8988T (cell line): ENCODE results near the gene KCND2.
"Not testable (repeated sequence)": the region's sequence is repeated elsewhere in the genome, so short reads cannot be mapped to it uniquely, and the experiment has no call there.

Source experiments
- DNase-seq: peaks from one replicate; pipeline ENCODE4 v3.0.0; 2011

Gene KCND2

DNA sequence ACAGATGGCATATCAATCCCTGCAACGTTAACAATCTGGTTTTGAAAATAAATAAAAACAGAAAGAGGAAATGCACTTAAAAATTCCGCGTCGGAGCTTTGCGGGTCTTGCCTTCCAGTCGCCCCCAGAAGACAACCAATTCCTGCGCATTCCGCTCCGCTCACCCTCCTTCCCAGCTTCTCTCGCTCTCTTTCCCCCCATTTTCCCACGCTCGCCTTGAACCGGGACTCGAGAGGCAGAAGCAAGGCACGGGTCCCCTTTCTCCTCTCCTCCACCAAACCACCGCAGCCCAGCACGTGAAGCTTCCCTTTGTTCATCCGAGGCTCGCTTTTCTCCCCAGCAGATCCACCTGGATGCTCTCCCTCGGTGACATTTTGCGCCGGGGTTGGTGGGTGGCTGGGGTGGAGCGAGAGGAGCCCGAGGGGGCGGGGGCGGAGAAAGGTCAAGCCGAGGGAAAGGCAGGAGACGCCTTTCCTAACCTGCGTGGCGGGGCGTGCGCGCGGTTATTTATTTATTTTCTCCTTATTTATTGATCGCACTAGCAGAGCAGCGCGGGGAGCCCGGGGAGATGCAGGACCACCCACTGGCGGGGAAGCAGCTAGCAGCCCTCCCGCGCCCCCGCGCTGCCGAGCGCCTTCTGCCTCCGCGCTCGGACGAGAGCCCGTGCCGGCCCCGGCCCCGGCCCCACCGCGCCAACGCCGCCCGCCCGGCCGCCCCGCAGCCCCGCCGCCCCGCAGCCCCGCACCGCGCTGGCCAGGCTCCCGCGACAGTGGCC is at the start of gene KCND2:
Gene KCND2, plus strand, starts transcription at position 475 of the 775 bp plus-strand sequence.
- DNase-seq, result no peak

GRCh38 chr7:120226188-120226587 is 46.8 kb upstream of the KCND2 start:
- no peak for DNase-seq

DNA sequence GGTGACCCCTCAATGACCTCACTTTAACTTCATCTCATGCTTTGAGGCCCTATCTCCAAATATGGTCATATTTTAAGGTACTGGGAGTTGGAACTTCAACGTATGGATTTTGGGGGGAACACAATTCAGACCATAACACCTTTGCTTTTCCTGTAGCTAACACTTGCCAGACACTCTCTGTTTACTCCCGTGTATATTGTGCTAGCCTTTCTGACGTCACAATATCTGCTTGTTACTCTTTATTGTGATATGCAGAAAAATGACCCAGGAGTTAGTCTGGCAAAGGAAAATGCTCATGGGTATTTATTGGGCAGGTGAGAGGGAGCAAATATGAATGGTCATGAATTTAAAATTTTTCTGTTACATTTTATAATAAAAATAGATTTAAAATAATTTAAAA is 45.7 kb upstream of the KCND2 start:
- no peak for DNase-seq

- no peak for DNase-seq
Observed at GRCh38 chr7:120229084-120229483, 43.9 kb upstream of the KCND2 start.

DNA sequence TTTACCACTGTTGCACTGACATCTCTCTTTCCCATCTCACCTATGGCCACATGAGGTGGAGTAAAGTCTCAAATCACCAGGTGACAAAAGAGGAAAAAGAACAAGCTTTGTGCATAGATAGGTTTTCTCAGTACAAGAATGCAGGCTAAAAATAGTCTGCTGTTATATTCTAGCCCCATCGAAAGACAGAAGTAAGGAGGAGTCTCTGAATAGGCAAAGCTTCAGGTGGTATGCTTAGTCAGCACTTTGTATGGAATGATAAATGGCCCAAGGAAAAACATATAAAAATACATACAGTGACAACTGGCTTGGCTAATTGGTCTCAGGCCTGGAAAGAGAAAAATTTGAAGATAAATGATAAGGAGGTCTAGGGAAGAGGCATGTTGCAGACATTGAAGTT is 39.6 kb upstream of the KCND2 start:
- DNase-seq, result no peak

DNA sequence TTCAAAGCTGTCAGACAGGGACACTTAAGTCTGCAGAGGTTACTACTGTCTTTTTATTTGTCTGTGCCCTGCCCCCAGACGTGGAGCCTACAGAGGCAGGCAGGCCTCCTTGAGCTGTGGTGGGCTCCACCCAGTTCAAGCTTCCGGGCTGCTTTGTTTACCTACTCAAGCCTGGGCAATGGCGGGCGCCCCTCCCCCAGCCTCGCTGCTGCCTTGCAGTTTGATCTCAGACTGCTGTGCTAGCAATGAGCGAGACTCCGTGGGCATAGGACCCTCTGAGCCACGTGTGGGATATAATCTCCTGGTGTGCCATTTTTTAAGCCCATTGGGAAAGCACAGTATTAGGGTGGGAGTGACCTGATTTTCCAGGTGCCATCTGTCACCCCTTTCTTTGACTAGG is 32.6 kb upstream of the KCND2 start:
- not testable (repeated sequence) for DNase-seq

DNA sequence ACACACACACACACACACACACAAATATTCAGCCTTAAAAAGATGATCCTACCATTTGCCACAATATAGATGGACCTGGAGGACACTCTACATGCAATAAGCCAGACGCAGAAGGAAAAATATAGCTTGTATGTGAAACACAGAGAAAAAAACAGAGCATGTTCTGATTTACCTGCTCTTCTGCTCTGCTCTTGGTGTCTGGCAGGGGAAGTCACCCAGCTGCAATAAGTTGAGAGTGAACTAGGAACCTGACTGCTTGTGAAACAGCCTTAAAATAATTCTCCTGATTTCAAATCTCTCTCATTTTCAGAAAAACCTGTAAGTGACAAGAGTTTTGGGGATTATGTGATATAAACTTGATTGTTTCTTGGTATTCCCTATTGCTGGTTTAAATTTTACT is 31.0 kb upstream of the KCND2 start:
- no peak for DNase-seq

DNA sequence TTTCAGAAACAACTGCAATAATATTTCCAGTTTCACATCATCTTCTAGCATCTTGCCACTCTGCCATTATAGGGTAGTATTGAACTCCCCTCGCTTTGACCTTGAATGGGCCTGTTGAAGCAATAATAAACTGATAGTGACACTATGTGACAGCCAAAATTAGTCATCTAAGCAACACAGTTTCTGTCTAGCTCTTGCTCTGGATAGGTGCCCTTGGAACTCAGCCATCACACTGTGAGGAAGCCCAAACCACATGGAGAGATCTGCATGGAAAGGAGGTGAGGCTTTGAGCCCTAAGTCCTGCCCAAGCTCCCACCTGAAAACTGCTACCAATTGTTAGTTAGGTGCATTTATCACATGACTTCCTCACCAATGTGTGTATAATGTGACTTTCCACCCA is 18.1 kb upstream of the KCND2 start:
- no peak for DNase-seq

DNA sequence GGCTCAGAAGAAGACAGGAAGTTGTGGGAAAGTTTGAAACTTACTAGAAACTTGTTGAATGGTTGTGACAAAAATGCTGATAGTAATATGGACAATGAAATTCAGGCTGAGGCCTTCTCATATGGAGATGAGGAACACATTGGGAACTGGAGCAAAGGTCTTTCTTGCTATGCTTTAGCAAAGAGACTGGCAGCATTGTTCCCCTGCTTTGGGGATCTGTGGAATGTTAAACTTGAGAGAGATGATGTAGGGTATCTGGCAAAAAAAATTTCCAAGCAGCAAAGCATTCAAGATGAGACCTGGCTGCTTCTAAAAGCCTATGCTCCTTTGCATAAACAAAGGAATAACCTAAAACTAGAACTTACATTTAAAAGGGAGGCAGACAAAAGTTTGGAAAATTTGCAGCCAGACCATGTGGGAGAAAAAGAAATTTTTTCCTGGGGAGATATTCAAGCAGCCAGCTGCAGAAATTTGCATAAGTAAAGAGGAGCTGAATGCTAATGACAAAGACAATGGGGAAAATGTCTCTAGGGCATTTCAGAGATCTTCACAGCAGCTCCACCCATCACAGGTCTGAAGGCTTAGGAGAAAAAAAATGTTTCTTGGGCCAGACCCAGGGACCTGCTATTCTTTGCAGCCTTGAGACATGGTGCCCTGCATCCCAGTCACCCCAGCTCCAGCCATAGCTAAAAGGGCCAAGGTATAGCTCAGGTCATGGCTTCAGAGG is 16.5 kb upstream of the KCND2 start:
- DNase-seq, result no peak

DNA sequence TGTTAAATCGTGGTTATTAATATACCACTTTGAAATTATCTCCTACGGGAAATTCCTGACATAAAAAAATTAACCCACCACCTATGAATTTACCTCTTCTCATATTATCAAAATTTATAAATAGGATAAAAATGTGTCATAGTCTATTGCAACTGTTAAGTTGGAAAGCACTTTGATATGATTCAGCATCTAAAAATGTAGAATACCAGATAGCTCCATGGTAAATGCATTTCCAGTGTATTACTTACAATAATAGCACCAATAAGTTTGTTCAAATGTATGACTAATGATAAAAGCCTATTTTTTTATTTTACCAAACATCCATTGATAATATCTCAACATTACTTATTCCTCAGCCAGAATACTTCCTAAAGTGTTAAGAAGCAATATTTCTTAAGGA is 13.6 kb upstream of the KCND2 start:
- no peak for DNase-seq

DNA sequence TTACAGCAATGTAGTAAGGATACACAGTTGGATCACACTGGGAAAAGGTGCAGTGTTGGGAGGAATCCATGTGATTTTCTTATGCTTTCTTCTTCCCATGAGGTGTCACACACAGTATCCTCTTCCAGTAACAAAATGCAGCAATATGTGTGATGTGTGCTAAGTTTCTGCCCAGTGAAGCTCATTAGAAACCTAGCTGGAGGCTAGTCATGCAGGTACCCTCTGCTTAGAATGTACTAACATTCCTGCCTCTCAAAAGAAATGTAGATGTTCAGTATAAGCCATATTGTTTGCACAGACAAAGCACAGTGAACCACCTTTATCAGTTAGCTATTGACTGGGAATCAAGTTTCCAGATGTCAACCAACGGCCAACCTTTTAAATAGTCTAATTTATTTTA is 12.9 kb upstream of the KCND2 start:
- DNase-seq, result no peak

- DNase-seq, result peak; percentile 49
Observed at GRCh38 chr7:120272261-120272660, 714 bp upstream of the KCND2 start.

GRCh38 chr7:120273476-120273975 is 551 bp downstream of the KCND2 start:
- no peak for DNase-seq

- DNase-seq, result no peak
Observed at GRCh38 chr7:120274482-120274881, 1.5 kb downstream of the KCND2 start.

DNA sequence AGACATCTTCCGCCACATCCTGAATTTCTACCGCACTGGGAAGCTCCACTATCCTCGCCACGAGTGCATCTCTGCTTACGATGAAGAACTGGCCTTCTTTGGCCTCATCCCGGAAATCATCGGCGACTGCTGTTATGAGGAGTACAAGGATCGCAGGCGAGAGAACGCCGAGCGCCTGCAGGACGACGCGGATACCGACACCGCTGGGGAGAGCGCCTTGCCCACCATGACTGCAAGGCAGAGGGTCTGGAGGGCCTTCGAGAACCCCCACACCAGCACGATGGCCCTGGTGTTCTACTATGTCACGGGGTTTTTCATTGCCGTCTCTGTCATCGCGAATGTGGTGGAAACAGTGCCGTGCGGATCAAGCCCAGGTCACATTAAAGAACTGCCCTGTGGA is 1.9 kb downstream of the KCND2 start:
- no peak for DNase-seq

DNA sequence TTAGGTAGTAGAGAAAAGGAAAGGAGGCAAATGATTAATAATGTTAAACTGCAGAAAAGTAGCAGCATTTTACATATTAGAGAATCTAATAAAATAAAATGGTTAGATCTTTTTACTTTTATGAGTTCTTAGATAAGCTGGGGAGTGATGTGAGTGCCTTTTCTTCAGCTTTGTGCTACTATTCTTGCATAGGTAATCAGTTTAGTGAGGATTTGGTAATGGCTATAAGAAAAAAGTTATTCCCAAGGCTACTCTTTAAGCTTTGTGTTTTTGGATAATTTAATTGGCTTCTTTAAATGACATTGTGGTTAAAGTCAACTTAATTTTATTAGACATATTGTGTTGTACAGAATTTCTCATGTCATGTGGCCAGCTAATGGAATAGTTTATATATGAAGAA is 3.7 kb downstream of the KCND2 start:
- DNase-seq, result no peak

GRCh38 chr7:120278773-120279172 is 5.8 kb downstream of the KCND2 start:
- no peak for DNase-seq

GRCh38 chr7:120280743-120281142 is 7.8 kb downstream of the KCND2 start:
- no peak for DNase-seq

GRCh38 chr7:120293027-120293426 is 20.1 kb downstream of the KCND2 start:
- DNase-seq, result no peak

GRCh38 chr7:120302190-120302589 is 29.2 kb downstream of the KCND2 start:
- DNase-seq, result no peak

DNA sequence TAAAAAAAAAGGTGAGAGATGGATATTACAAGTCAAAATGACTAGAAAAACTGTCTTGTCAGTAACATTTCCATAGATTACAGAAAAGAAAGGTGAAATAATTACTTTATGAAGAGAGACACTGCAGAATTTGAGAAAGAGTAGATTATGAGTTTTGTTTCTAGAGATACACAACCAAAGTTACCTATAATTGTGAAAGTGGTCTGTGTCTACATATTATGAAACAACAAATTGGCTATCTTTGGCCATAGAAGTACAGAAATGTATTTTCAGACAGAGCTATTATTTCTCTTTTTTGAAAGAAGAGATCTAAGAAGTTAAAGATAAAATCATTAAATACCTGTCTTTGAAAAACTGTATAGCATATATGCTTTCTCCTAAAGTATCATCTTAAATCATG is 30.1 kb downstream of the KCND2 start:
- DNase-seq, result no peak

DNA sequence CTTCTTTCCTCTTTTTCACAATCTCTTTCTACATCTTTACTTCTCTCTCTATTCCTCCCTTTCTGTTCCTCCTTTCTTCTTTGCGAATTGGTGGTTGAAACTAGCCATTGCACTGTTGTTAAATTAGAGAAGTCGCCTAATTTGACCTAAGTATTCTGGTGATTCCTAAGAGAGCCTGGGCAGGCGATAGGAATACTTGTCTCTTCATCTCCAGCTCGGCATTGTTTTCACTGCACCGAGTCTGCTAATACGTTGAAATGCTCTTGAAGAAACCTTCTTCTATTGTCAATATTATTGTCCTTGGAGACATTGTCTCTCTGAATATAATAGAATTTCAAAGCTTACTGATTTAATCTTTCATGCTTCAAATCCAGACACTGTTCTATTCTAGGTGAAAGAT is 31.7 kb downstream of the KCND2 start:
- no peak for DNase-seq

GRCh38 chr7:120307991-120308545 is 35.1 kb downstream of the KCND2 start:
- no peak for DNase-seq
